GM19372 (cell line): ENCODE measurements around the gene RFX2.
"Not testable (repeated sequence)": the region's sequence is repeated elsewhere in the genome, so short reads cannot be mapped to it uniquely, and the experiment has no call there.

Experiments used
- ATAC-seq: cut with Tn5 transposase; IDR thresholded peaks from one replicate; pipeline ENCODE4 v1.9.1; 2021; ENCODE audit warnings: mild to moderate bottlenecking, low read depth, moderate library complexity; ENCODE audit not compliant: unreplicated experiment

The RFX2 gene

GRCh38 chr19:5974721-5975387 is 135.4 kb downstream of the RFX2 start:
- no peak for ATAC-seq

- ATAC-seq = no peak
These were observed 136.2 kb downstream of the RFX2 start for GRCh38 chr19:5973867-5974635.

GRCh38 chr19:5973376-5973775 is 136.9 kb downstream of the RFX2 start:
- no peak for ATAC-seq

GRCh38 chr19:5972355-5972731 is 138.0 kb downstream of the RFX2 start:
- ATAC-seq = no peak

- no peak for ATAC-seq
These were observed 138.5 kb downstream of the RFX2 start for GRCh38 chr19:5971714-5972354.

GRCh38 chr19:5969476-5969875 is 140.8 kb downstream of the RFX2 start:
- no peak for ATAC-seq

- no peak for ATAC-seq
These were observed 141.6 kb downstream of the RFX2 start for GRCh38 chr19:5968431-5969373.

- ATAC-seq = no peak
These were observed 142.3 kb downstream of the RFX2 start for GRCh38 chr19:5967994-5968430.

GRCh38 chr19:5967571-5967970 is 142.7 kb downstream of the RFX2 start:
- ATAC-seq = no peak

- no peak for ATAC-seq
These were observed 143.4 kb downstream of the RFX2 start for GRCh38 chr19:5966941-5967340.

GRCh38 chr19:5966215-5966614 is 144.1 kb downstream of the RFX2 start:
- no peak for ATAC-seq

GRCh38 chr19:5964816-5965565 is 145.3 kb downstream of the RFX2 start:
- ATAC-seq = no peak

- ATAC-seq = no peak
These were observed 146.4 kb downstream of the RFX2 start for GRCh38 chr19:5963855-5964254.

- ATAC-seq = not testable (repeated sequence)
These were observed 147.0 kb downstream of the RFX2 start for GRCh38 chr19:5963259-5963658.

GRCh38 chr19:5961969-5962945 is 148.0 kb downstream of the RFX2 start:
- ATAC-seq = no peak

- ATAC-seq = not testable (repeated sequence)
These were observed 148.7 kb downstream of the RFX2 start for GRCh38 chr19:5961641-5961968.

GRCh38 chr19:5960005-5961001 is 150.0 kb downstream of the RFX2 start:
- ATAC-seq = no peak
